NCI-H446 treated with DMSO at 0.1 percent for 48 hours (cell line): Measurements from ENCODE around the gene MAML1.
A peak's percentile ranks its signal among the peaks of the same experiment; 100 is the strongest.
"Not testable (repeated sequence)": the region's sequence is repeated elsewhere in the genome, so short reads cannot be mapped to it uniquely, and the experiment has no call there.

Source experiments
- DNase-seq: peaks from one replicate; lab custom pipeline; 2025; lab: John Stamatoyannopoulos, UW

MAML1 gene, protein sequence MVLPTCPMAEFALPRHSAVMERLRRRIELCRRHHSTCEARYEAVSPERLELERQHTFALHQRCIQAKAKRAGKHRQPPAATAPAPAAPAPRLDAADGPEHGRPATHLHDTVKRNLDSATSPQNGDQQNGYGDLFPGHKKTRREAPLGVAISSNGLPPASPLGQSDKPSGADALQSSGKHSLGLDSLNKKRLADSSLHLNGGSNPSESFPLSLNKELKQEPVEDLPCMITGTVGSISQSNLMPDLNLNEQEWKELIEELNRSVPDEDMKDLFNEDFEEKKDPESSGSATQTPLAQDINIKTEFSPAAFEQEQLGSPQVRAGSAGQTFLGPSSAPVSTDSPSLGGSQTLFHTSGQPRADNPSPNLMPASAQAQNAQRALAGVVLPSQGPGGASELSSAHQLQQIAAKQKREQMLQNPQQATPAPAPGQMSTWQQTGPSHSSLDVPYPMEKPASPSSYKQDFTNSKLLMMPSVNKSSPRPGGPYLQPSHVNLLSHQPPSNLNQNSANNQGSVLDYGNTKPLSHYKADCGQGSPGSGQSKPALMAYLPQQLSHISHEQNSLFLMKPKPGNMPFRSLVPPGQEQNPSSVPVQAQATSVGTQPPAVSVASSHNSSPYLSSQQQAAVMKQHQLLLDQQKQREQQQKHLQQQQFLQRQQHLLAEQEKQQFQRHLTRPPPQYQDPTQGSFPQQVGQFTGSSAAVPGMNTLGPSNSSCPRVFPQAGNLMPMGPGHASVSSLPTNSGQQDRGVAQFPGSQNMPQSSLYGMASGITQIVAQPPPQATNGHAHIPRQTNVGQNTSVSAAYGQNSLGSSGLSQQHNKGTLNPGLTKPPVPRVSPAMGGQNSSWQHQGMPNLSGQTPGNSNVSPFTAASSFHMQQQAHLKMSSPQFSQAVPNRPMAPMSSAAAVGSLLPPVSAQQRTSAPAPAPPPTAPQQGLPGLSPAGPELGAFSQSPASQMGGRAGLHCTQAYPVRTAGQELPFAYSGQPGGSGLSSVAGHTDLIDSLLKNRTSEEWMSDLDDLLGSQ

GRCh38 chr5:179732412-179732917, at the start of gene MAML1:
Gene MAML1 (plus strand): TSS chr5:179732822. CDS start chr5:179733113, 291 bp downstream.
- DNase-seq = peak; percentile 99

DNA sequence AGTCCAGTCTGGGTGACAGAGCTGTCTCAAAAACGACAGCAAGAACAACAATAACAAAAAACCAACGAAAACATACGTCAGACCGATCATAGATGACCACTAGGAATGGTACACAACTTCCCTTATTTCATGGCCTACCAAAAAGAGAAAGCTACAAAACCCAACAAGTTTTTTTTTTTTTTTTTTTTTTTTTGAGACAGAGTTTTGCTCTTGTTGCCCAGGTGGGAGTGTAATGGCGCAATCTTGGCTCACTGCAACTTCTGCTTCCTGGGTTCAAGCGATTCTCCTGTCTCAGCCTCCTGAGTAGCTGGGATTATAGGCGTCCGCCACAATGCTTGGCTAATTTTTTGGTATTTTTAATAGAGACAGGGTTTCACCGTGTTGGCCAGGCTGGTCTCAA, 43.4 kb upstream of the MAML1 start:
- not testable (repeated sequence) for DNase-seq

- DNase-seq = no peak
Measured at GRCh38 chr5:179694561-179694960, 38.1 kb upstream of the MAML1 start.

DNA sequence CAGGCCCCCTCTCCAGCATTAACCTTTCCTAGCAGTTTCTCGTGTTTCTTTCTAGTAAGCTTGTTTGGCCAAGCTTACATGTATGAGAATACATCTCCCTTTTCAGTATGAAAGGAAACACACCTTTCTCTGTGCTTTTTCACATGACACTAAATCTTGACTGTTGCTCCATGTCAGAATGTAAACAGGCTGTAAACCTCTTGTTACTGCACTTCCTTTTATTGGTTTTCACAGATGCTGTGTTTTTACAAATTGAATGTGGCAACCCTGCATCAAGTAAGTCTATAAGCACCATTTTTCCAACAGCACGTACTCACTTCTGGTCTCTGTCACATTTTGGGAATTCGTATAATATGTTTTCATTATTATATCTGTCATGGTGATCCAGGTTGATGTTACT, 36.0 kb upstream of the MAML1 start:
- DNase-seq = no peak

DNA sequence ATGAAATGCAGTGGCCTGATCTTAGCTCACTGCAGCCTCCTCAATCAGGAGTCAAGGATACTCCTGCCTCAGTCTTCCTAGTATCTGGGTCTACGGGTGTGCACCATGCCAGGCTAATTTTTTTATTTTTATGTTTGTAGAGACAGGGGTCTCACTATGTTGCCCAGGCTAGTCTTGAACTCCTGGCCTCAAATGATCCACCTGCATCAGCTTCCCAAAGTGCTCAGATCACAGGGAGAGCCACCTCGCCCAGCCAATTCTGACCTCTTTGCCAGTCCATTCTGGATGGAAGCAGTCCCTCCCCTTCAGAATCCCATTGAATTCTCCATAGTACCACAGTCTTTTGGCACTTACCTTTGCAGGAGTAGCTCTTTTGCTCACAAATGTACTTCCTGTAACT, 35.5 kb upstream of the MAML1 start:
- no peak for DNase-seq

DNA sequence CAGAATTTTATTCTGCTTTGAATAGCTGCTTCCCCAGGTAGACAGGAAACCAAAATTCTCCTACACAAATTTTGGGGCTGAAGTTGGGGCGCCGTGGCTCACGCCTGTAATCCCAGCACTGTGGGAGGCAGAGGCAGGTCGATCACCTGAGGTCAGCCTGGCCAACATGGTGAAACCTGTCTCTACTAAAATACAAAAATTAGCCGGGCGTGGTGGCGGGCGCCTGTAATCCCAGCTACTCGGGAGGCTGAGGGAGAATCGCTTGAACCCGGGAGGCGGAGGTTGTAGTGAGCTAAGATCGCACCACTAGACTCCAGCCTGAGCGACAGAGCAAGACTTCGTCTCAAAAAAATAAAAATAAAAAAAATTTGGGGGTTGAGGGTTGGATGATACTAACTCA, 35.1 kb upstream of the MAML1 start:
- not testable (repeated sequence) for DNase-seq

DNA sequence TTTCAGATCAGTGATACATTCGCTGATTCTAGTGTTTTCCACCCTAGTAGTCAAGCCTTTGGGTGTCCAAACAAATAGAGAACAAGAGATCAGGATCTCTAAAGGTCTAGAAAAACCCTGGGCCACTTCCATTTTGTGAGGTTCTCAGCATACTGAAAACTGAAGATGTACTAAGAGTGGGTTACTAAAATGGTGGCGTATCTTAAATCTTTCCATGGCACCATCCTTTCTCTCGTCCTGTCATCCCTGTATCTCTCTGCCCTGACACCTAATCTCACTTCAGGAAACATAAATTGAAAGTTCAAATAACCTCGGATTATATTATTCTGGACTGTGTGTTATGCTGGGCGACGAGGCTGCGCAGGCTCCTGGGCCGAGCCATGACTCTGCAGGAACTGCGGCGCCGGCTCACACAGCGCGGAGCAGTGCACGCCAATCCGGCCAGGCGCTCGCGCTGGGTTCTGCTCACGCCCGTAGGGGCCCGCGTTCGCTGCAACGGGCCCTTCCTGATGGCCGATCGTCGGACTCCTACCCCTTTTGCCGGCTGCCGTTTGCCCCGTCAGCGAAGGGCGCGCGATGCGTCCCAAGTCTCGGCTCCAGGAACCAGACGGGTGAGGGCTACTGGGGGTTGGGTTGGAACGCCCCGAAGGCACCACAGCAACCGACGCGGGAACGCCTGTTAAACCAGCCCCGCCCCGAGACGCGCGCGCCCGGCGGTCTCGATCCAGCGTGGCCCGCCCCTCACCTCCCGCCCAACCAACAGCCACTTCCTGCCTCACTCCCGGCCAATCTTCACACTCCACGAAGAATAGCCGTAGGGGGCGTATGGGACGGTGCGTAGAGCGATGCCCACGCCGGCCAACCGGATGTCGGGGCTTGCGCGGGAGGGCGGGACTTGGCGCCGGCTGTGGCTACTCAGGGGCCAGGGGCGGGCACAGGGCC, 34.4 kb upstream of the MAML1 start:
- DNase-seq = peak; percentile 98

GRCh38 chr5:179698935-179699615, 33.5 kb upstream of the MAML1 start, which contains the start of gene CANX:
Gene CANX (plus strand): TSS chr5:179698967. CDS start chr5:179705682, 6,715 bp downstream.
- no peak for DNase-seq

- DNase-seq = no peak
Measured at GRCh38 chr5:179699616-179700237, 32.9 kb upstream of the MAML1 start.

- DNase-seq = no peak
Measured at GRCh38 chr5:179700401-179700918, 32.2 kb upstream of the MAML1 start.

- no peak for DNase-seq
Measured at GRCh38 chr5:179716286-179716685, 16.3 kb upstream of the MAML1 start.

- DNase-seq = no peak
Measured at GRCh38 chr5:179720222-179720621, 12.4 kb upstream of the MAML1 start.

- no peak for DNase-seq
Measured at GRCh38 chr5:179724163-179724562, 8.5 kb upstream of the MAML1 start.

- DNase-seq = no peak
Measured at GRCh38 chr5:179727106-179727505, 5.5 kb upstream of the MAML1 start.

DNA sequence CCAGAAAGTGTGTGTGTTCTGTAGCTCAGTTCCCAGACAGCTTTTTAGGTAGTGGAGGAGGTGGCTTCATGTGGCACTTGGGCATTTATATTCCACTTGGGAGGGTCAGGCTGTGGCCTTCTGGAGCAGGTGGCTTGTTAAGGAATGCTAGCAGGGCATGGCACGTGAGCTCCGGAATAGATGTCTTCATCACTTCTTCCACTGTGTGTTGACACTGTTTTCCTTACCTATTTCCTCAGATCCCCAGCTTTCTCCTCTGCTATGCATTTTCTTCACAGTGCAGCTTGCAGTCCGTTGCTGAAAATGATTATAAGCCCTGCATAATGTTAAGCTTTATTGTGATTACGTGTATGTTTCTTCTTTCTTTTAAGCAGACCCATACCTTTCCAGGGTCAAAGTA, 3.3 kb upstream of the MAML1 start:
- DNase-seq = no peak

GRCh38 chr5:179729727-179730126, 2.9 kb upstream of the MAML1 start:
- no peak for DNase-seq

GRCh38 chr5:179730356-179730755, 2.3 kb upstream of the MAML1 start:
- no peak for DNase-seq

GRCh38 chr5:179730852-179731251, 1.8 kb upstream of the MAML1 start:
- no peak for DNase-seq

- DNase-seq = no peak
Measured at GRCh38 chr5:179731791-179732411, 721 bp upstream of the MAML1 start.
